T-helper 1 cell treated with Interleukin-12 subunit alpha and Interleukin-12 subunit beta and Interleukin-4 antibody, amounts not matched to agents 30 μg/mL and 1 μg/mL, for 36 hours (primary cell): Measurements from ENCODE around the gene MED14.

Experiments used
- H3K27ac Mint-ChIP-seq: one replicate; pipeline ENCODE4 v1.8.0; 2021; ENCODE audit warnings: mild to moderate bottlenecking, mixed read lengths
- H3K27me3 Mint-ChIP-seq: one replicate; pipeline ENCODE4 v1.8.0; 2021; ENCODE audit warnings: low read depth, mixed read lengths
- H3K36me3 Mint-ChIP-seq: one replicate; pipeline ENCODE4 v1.8.0; 2021; ENCODE audit warnings: low read depth, mixed read lengths
- H3K4me1 Mint-ChIP-seq: one replicate; pipeline ENCODE4 v1.8.0; 2021; ENCODE audit warnings: low read depth, mixed read lengths
- H3K4me3 Mint-ChIP-seq: one replicate; pipeline ENCODE4 v1.8.0; 2021; ENCODE audit warnings: mild to moderate bottlenecking, moderate library complexity, mixed read lengths
- H3K9me3 Mint-ChIP-seq: one replicate; pipeline ENCODE4 v1.8.0; 2021; ENCODE audit warnings: mixed read lengths

MED14 gene

GRCh38 chrX:40663078-40663740 lies 72.1 kb downstream of the MED14 start:
- H3K27me3 Mint-ChIP-seq = no peaks in the 10 kb centered on the region
- H3K27ac Mint-ChIP-seq = no peak overlapping the region
- no peak overlapping the region for H3K4me3 Mint-ChIP-seq
- H3K36me3 Mint-ChIP-seq = peaks cover 26% of the 10 kb centered on the region
- H3K9me3 Mint-ChIP-seq = no peaks in the 10 kb centered on the region
- H3K4me1 Mint-ChIP-seq = no peaks in the 10 kb centered on the region

- peaks cover 15% of the 10 kb centered on the region for H3K36me3 Mint-ChIP-seq
- H3K27ac Mint-ChIP-seq = no peak overlapping the region
These were observed 73.9 kb downstream of the MED14 start for GRCh38 chrX:40661489-40661888.

GRCh38 chrX:40660381-40660780 lies 75.0 kb downstream of the MED14 start:
- no peak overlapping the region for H3K4me3 Mint-ChIP-seq
- no peaks in the 10 kb centered on the region for H3K4me1 Mint-ChIP-seq
- H3K27ac Mint-ChIP-seq = no peak overlapping the region
- H3K36me3 Mint-ChIP-seq = peaks cover 10% of the 10 kb centered on the region
- no peaks in the 10 kb centered on the region for H3K27me3 Mint-ChIP-seq
- no peaks in the 10 kb centered on the region for H3K9me3 Mint-ChIP-seq

More at GRCh38 chrX:40661489-40661888, 73.9 kb downstream of the MED14 start:
- Mint-ChIP-seq H3K4me3 (no peak overlapping the region), H3K27me3 (no peaks in the 10 kb centered on the region), H3K4me1 (no peaks in the 10 kb centered on the region), H3K9me3 (no peaks in the 10 kb centered on the region)

GRCh38 chrX:40653535-40653934 lies 81.8 kb downstream of the MED14 start:
- Mint-ChIP-seq H3K27ac (no peak overlapping the region), H3K36me3 (peaks cover 15% of the 10 kb centered on the region), H3K4me1 (peaks cover 1% of the 10 kb centered on the region), H3K9me3 (no peaks in the 10 kb centered on the region), H3K4me3 (no peak overlapping the region), H3K27me3 (no peaks in the 10 kb centered on the region)

- Mint-ChIP-seq H3K36me3 (peaks cover 15% of the 10 kb centered on the region), H3K27ac (no peak overlapping the region), H3K27me3 (no peaks in the 10 kb centered on the region), H3K4me3 (no peak overlapping the region), H3K9me3 (no peaks in the 10 kb centered on the region), H3K4me1 (peaks cover 1% of the 10 kb centered on the region)
These were observed 82.7 kb downstream of the MED14 start for GRCh38 chrX:40652664-40653063.

GRCh38 chrX:40651620-40652223 lies 83.6 kb downstream of the MED14 start:
- Mint-ChIP-seq H3K27me3 (no peaks in the 10 kb centered on the region), H3K27ac (no peak overlapping the region), H3K9me3 (no peaks in the 10 kb centered on the region), H3K36me3 (peaks cover 18% of the 10 kb centered on the region), H3K4me1 (peaks cover 1% of the 10 kb centered on the region), H3K4me3 (no peak overlapping the region)

GRCh38 chrX:40647307-40648197 lies 87.8 kb downstream of the MED14 start, which contains the start of gene CXorf38:
TSS of gene CXorf38 (minus strand) at chrX:40647561. CDS start at chrX:40647520, 41 bp downstream.
- Mint-ChIP-seq H3K4me1 (peaks cover 17% of the 10 kb centered on the region), H3K9me3 (no peaks in the 10 kb centered on the region), H3K27ac (peak within 1 kb of the TSS; percentile 93), H3K4me3 (peak within 1 kb of the TSS; percentile 95), H3K36me3 (peaks cover 23% of the 10 kb centered on the region), H3K27me3 (no peaks in the 10 kb centered on the region)

GRCh38 chrX:40646489-40647306 lies 88.6 kb downstream of the MED14 start:
- peaks cover 22% of the 10 kb centered on the region for H3K4me1 Mint-ChIP-seq
- H3K27me3 Mint-ChIP-seq = no peaks in the 10 kb centered on the region
- H3K36me3 Mint-ChIP-seq = peaks cover 31% of the 10 kb centered on the region
- H3K4me3 Mint-ChIP-seq = peak overlapping the region; percentile 95
- H3K9me3 Mint-ChIP-seq = no peaks in the 10 kb centered on the region
- H3K27ac Mint-ChIP-seq = peak overlapping the region; percentile 93

- Mint-ChIP-seq H3K9me3 (no peaks in the 10 kb centered on the region), H3K27ac (peak overlapping the region; percentile 100)
These were observed 90.5 kb downstream of the MED14 start for GRCh38 chrX:40644821-40645358.

GRCh38 chrX:40644176-40644575 lies 91.2 kb downstream of the MED14 start:
- H3K27ac Mint-ChIP-seq = peak overlapping the region; percentile 75
- H3K27me3 Mint-ChIP-seq = no peaks in the 10 kb centered on the region
- H3K4me1 Mint-ChIP-seq = peaks cover 21% of the 10 kb centered on the region
- H3K4me3 Mint-ChIP-seq = peak overlapping the region; percentile 100
- H3K9me3 Mint-ChIP-seq = no peaks in the 10 kb centered on the region
- H3K36me3 Mint-ChIP-seq = peaks cover 28% of the 10 kb centered on the region

More at GRCh38 chrX:40644821-40645358, 90.5 kb downstream of the MED14 start:
- peaks cover 21% of the 10 kb centered on the region for H3K4me1 Mint-ChIP-seq
- peaks cover 28% of the 10 kb centered on the region for H3K36me3 Mint-ChIP-seq
- H3K4me3 Mint-ChIP-seq = peak overlapping the region; percentile 100
- H3K27me3 Mint-ChIP-seq = no peaks in the 10 kb centered on the region

- Mint-ChIP-seq H3K9me3 (no peaks in the 10 kb centered on the region), H3K4me3 (no peak overlapping the region), H3K36me3 (peaks cover 32% of the 10 kb centered on the region), H3K27me3 (no peaks in the 10 kb centered on the region), H3K4me1 (peaks cover 6% of the 10 kb centered on the region), H3K27ac (no peak overlapping the region)
These were observed 97.7 kb downstream of the MED14 start for GRCh38 chrX:40637687-40638086.

- no peaks in the 10 kb centered on the region for H3K27me3 Mint-ChIP-seq
- H3K4me3 Mint-ChIP-seq = no peak overlapping the region
- no peaks in the 10 kb centered on the region for H3K4me1 Mint-ChIP-seq
- peaks cover 28% of the 10 kb centered on the region for H3K36me3 Mint-ChIP-seq
- H3K27ac Mint-ChIP-seq = no peak overlapping the region
- H3K9me3 Mint-ChIP-seq = no peaks in the 10 kb centered on the region
These were observed 103.1 kb downstream of the MED14 start for GRCh38 chrX:40632199-40632598.

- Mint-ChIP-seq H3K9me3 (no peaks in the 10 kb centered on the region), H3K36me3 (peaks cover 15% of the 10 kb centered on the region), H3K4me1 (no peaks in the 10 kb centered on the region), H3K27ac (no peak overlapping the region), H3K4me3 (no peak overlapping the region), H3K27me3 (no peaks in the 10 kb centered on the region)
These were observed 106.8 kb downstream of the MED14 start for GRCh38 chrX:40628506-40628905.

- Mint-ChIP-seq H3K36me3 (peaks cover 5% of the 10 kb centered on the region), H3K9me3 (no peaks in the 10 kb centered on the region), H3K27ac (no peak overlapping the region), H3K4me3 (no peak overlapping the region), H3K27me3 (no peaks in the 10 kb centered on the region), H3K4me1 (no peaks in the 10 kb centered on the region)
These were observed 110.0 kb downstream of the MED14 start for GRCh38 chrX:40625294-40625693.
